Adipocyte (in vitro differentiated cells): Measurements from ENCODE around the gene CHRNA4.
A peak's percentile ranks its signal among the peaks of the same experiment; 100 is the strongest.

Experiments used
- DNase-seq: peaks from one replicate; pipeline ENCODE4 v3.0.0-alpha.2; 2015; ENCODE audit warnings: low read depth
- H3K27me3 ChIP-seq: replicated peaks from 2 replicates; pipeline ENCODE4 v1.7.0; 2013; ENCODE audit warnings: mild to moderate bottlenecking, low read length, moderate library complexity; ENCODE audit not compliant: control insufficient read depth, insufficient read depth
- H3K36me3 ChIP-seq: 2 replicates; pipeline ENCODE4 v1.7.0; 2013; ENCODE audit warnings: low read length, mild to moderate bottlenecking, moderate library complexity; ENCODE audit not compliant: control insufficient read depth, insufficient read depth, severe bottlenecking
- H3K4me1 ChIP-seq: 2 replicates; pipeline ENCODE4 v1.7.0; 2013; ENCODE audit warnings: mild to moderate bottlenecking, low read length, moderate library complexity; ENCODE audit not compliant: control insufficient read depth, insufficient read depth
- H3K4me3 ChIP-seq: 2 replicates; pipeline ENCODE4 v1.7.0; 2013; ENCODE audit warnings: mild to moderate bottlenecking, low read length, moderate library complexity
- H3K9ac ChIP-seq: 2 replicates; pipeline ENCODE4 v1.7.0; 2013; ENCODE audit warnings: mild to moderate bottlenecking, low read length, moderate library complexity
- H3K9me3 ChIP-seq: 2 replicates; pipeline ENCODE4 v1.7.0; 2013; ENCODE audit warnings: mild to moderate bottlenecking, low read length, moderate library complexity; ENCODE audit not compliant: control insufficient read depth

The CHRNA4 gene

GRCh38 chr20:63325021-63325471 is 36.1 kb downstream of the CHRNA4 start:
- peaks cover 34% of the 10 kb centered on the region for H3K27me3 ChIP-seq
- H3K36me3 ChIP-seq = no peaks in the 10 kb centered on the region
- H3K9ac ChIP-seq = no peak overlapping the region
- H3K4me1 ChIP-seq = no peaks in the 10 kb centered on the region
- DNase-seq = no peak
- no peaks in the 10 kb centered on the region for H3K9me3 ChIP-seq
- H3K4me3 ChIP-seq = no peak overlapping the region

GRCh38 chr20:63323357-63323981 is 37.7 kb downstream of the CHRNA4 start:
- no peak overlapping the region for H3K9ac ChIP-seq
- DNase-seq = no peak
- H3K4me3 ChIP-seq = no peak overlapping the region
- no peaks in the 10 kb centered on the region for H3K9me3 ChIP-seq
- peaks cover 45% of the 10 kb centered on the region for H3K27me3 ChIP-seq
- no peaks in the 10 kb centered on the region for H3K4me1 ChIP-seq
- H3K36me3 ChIP-seq = no peaks in the 10 kb centered on the region

DNA sequence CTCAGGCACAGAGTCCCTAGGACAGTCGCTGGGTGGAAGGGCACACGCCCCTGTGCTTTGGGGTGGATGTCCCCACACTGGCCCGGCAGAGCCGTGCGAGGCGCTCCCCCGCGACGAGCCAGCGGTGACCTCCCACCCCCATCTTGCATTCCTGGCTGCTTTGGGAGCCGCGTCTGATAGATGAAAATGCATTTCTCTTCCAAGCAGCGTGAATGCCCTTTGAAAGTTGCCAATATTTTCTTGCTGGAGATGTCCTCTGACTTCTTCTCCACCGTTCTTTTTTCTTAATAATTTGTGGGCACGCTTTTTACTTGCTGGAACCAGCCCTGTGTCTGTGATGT is 38.2 kb downstream of the CHRNA4 start:
- Histone ChIP-seq H3K4me3 (no peak overlapping the region), H3K36me3 (no peaks in the 10 kb centered on the region), H3K4me1 (no peaks in the 10 kb centered on the region), H3K27me3 (peaks cover 42% of the 10 kb centered on the region), H3K9ac (no peak overlapping the region), H3K9me3 (no peaks in the 10 kb centered on the region)
- DNase-seq = no peak

- no peaks in the 10 kb centered on the region for H3K9me3 ChIP-seq
- no peak overlapping the region for H3K9ac ChIP-seq
- DNase-seq = no peak
- no peaks in the 10 kb centered on the region for H3K36me3 ChIP-seq
- H3K4me3 ChIP-seq = no peak overlapping the region
- no peaks in the 10 kb centered on the region for H3K4me1 ChIP-seq
- H3K27me3 ChIP-seq = peaks cover 38% of the 10 kb centered on the region
These were observed 38.8 kb downstream of the CHRNA4 start for GRCh38 chr20:63322146-63322932.

- Histone ChIP-seq H3K4me1 (no peaks in the 10 kb centered on the region), H3K36me3 (no peaks in the 10 kb centered on the region), H3K9me3 (no peaks in the 10 kb centered on the region), H3K9ac (no peak overlapping the region), H3K4me3 (no peak overlapping the region), H3K27me3 (peaks cover 38% of the 10 kb centered on the region)
- DNase-seq = peak; percentile 22
These were observed 39.9 kb downstream of the CHRNA4 start for GRCh38 chr20:63321148-63321831.

DNA sequence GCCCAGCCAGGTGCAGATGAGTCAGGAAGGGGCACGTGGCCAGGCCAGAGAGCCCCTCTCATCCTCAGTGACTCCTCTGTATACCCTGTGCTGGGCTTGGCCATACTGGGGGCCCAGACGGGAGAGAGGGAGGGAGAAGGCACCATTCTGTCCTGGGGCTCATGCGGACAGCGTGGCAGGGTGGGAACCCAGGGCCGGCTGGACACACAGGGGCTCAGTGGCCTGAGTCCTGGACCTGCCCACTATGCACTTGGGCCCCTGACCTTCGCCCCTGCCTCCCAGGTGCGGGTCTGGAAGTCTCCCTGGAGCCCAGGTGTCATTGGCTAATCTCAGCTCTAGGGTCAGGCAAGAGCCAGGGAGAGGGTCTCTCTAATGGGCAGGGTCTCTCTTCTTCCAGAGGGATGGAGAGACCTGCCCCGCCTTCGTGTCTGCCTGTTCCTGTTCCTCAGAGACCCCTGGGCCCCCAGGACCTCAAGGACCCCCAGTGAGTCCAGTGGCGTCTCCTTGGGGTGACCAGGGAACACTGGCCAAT is 40.5 kb downstream of the CHRNA4 start:
- peaks cover 40% of the 10 kb centered on the region for H3K27me3 ChIP-seq

GRCh38 chr20:63320041-63320511 is 41.1 kb downstream of the CHRNA4 start:
- no peaks in the 10 kb centered on the region for H3K36me3 ChIP-seq
- H3K4me1 ChIP-seq = no peaks in the 10 kb centered on the region
- H3K9me3 ChIP-seq = no peaks in the 10 kb centered on the region
- no peak for DNase-seq
- peaks cover 41% of the 10 kb centered on the region for H3K27me3 ChIP-seq
- no peak overlapping the region for H3K4me3 ChIP-seq
- H3K9ac ChIP-seq = no peak overlapping the region

More for the DNA sequence above, 40.5 kb downstream of the CHRNA4 start:
- no peaks in the 10 kb centered on the region for H3K9me3 ChIP-seq
- no peaks in the 10 kb centered on the region for H3K4me1 ChIP-seq
- DNase-seq = no peak
- no peak overlapping the region for H3K9ac ChIP-seq
- no peaks in the 10 kb centered on the region for H3K36me3 ChIP-seq
- no peak overlapping the region for H3K4me3 ChIP-seq

GRCh38 chr20:63319164-63320040 is 41.7 kb downstream of the CHRNA4 start:
- Histone ChIP-seq H3K9ac (no peak overlapping the region), H3K9me3 (no peaks in the 10 kb centered on the region), H3K4me1 (no peaks in the 10 kb centered on the region), H3K36me3 (no peaks in the 10 kb centered on the region), H3K27me3 (peaks cover 35% of the 10 kb centered on the region), H3K4me3 (no peak overlapping the region)
- DNase-seq = no peak

DNA sequence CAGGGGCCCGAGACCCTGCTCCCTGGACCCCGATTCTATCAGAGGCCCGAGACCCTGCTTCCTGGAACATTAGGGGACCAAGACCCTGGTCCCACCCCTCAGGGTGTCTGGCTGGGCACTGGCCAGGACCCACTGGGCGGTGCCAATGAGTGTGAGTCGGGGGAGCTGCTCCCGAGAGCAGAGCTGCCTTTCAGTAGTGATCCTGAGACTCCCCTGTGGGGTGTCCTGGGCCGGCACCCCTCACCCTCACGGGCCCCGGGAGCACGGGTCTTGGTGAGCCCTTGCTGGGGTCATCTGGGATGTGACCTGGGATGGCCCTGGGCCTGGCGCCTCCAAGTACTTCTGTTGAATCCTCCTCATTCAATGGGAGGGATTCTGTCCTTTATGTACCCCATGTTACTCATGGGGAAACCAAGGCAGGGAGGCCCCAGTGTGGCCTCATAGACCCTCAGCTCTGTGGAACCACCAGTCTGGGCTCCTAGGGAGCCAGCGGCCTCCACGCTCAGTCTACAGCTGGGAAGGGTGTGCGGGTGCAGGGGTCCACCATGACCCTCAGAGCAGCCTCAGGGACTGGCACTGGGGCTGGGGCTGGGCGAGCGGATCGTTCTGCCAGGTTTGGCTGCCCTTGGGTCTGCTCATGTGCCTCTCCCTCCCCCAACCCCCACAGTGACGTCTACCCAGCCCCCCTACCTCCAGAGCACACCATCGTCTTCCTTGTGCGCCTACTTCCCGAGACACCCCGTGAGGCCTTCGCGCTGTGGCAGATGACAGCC is 42.6 kb downstream of the CHRNA4 start:
- no peak overlapping the region for H3K9ac ChIP-seq
- H3K9me3 ChIP-seq = no peaks in the 10 kb centered on the region
- H3K27me3 ChIP-seq = peaks cover 26% of the 10 kb centered on the region
- no peaks in the 10 kb centered on the region for H3K36me3 ChIP-seq
- DNase-seq = no peak
- no peaks in the 10 kb centered on the region for H3K4me1 ChIP-seq
- H3K4me3 ChIP-seq = no peak overlapping the region

DNA sequence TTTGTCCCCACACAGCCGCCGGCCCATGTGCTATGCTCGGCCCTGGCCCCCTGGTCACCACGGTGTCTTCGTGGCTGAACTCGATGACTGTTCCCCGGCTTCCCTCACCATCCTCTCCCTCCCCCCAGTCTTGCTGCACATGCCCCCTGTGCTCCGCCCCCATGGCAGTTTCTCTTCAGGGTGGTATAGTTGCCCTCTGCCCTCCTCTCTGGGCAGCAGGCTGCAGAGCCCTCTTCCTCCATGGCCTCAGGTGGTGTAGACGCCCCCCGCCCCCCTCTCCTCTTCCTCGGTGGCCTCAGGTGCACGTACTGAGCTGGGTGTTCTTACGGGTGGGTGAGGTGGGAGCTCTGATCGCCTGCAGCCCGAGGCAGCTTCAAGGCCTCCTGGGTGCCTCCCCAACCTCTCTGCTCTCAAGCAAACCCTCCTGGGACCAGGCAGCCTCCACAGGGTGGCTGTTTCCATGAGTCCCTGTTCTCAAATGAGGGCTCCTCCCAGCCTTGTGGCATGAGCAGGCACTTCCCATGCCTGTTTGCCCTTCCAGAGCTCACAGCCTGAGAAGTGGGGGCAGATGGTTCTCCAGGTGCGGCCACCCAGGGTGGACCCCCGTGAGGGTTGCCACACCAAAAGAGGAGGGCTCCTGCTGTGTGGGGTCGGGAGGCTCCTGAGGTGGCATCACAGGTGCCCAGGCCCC is 43.4 kb downstream of the CHRNA4 start:
- Histone ChIP-seq H3K9ac (no peak overlapping the region), H3K4me1 (no peaks in the 10 kb centered on the region), H3K27me3 (peaks cover 21% of the 10 kb centered on the region), H3K36me3 (no peaks in the 10 kb centered on the region), H3K4me3 (no peak overlapping the region), H3K9me3 (no peaks in the 10 kb centered on the region)
- DNase-seq = no peak
